Endothelial cell of umbilical vein (primary cell): ENCODE data around the gene VPS11. TPM values are rescaled to one million over a fixed set of nuclear protein-coding genes. Genes with fewer than 3 reads are reported as not detected.

ENCODE experiments used
- BruUV-seq: library from RNA; stranded (reverse); fragments of 400-500 nt; replicated peaks from 2 replicates; lab custom pipeline; 2021; lab: Mats Ljungman, UMichigan
- CTCF ChIA-PET: fragments of 300-600, 350-600 bp; sonication (Branson Sonifier 250); formaldehyde crosslinking; loops from one replicate; lab custom pipeline; 2021; ENCODE audit warnings: antibody characterized with exemption, inconsistent platforms; lab: Charles Lee
- POLR2A ChIA-PET: fragments of 300-600, 350-600 bp; sonication (Branson Sonifier 250); formaldehyde crosslinking; loops from one replicate; lab custom pipeline; 2021; ENCODE audit warnings: antibody characterized with exemption, inconsistent platforms; lab: Charles Lee
- DNase-seq: peaks from one replicate; pipeline ENCODE4 v3.0.0-alpha.2; 2011; ENCODE audit warnings: low read depth, low spot score
- FAIRE-seq: peaks from 2 replicates; lab custom pipeline; 2011; peaks lifted over from hg19 to GRCh38; lab: Jason Lieb, UNC
- H2AFZ ChIP-seq: 2 replicates; pipeline ENCODE4 v1.6.0; 2012; ENCODE audit warnings: low read depth, low read length, control low read depth, inconsistent platforms
- H3K27ac ChIP-seq: 2 replicates; pipeline ENCODE4 v1.5.1; 2011; ENCODE audit warnings: low read depth, mild to moderate bottlenecking, control low read depth, low read length, moderate library complexity; ENCODE audit not compliant: insufficient read depth
- H3K27me3 ChIP-seq, 2 experiments: 2 replicates each; pipeline versions ENCODE4 v1.6.0 to v1.6.1; 2011; ENCODE audit warnings: low read length in 2 of 2, mixed read lengths in 1 of 2; ENCODE audit not compliant: control insufficient read depth in 2 of 2, insufficient read depth in 2 of 2
- H3K36me3 ChIP-seq, 2 experiments: 2 replicates in 1 of 2; 3 replicates in 1 of 2; pipeline ENCODE4 v1.5.1; 2011; ENCODE audit warnings: low read length in 2 of 2, mild to moderate bottlenecking in 1 of 2, moderate library complexity in 1 of 2; ENCODE audit not compliant: control insufficient read depth in 2 of 2, insufficient read depth in 2 of 2; ENCODE audit errors: extremely low read depth in 1 of 2
- H3K4me1 ChIP-seq: 3 replicates; pipeline ENCODE4 v1.5.1; 2011; ENCODE audit warnings: mild to moderate bottlenecking, low read length; ENCODE audit not compliant: control insufficient read depth, insufficient read depth; ENCODE audit errors: extremely low read depth
- H3K4me2 ChIP-seq: 2 replicates; pipeline ENCODE4 v1.6.1; 2011; ENCODE audit warnings: low read length, control low read depth, mixed read lengths; ENCODE audit not compliant: insufficient read depth
- H3K4me3 ChIP-seq, 3 experiments: fragments of 200-600 bp in 1 of 3; sonication (generic), shearing (Covaris generic) in 1 of 3; replicated peaks in 1 of 3; 2 replicates each; pipeline ENCODE4 v1.5.1; 2011 to 2016; ENCODE audit warnings: control low read depth in 3 of 3, low read length in 3 of 3, mild to moderate bottlenecking in 2 of 3, inconsistent platforms in 1 of 3, low read depth in 1 of 3, moderate library complexity in 1 of 3; ENCODE audit not compliant: insufficient read depth in 1 of 3
- H3K79me2 ChIP-seq: 2 replicates; pipeline ENCODE4 v1.6.0; 2012; ENCODE audit warnings: low read length, inconsistent platforms; ENCODE audit not compliant: control insufficient read depth, insufficient read depth
- H3K9ac ChIP-seq: replicated peaks from 2 replicates; pipeline ENCODE3; 2011; ENCODE audit warnings: low read length, control low read depth; ENCODE audit not compliant: insufficient read depth; ENCODE audit errors: extremely low read depth
- H3K9me1 ChIP-seq: replicated peaks from 3 replicates; pipeline ENCODE4 v1.6.0; 2011; ENCODE audit warnings: mild to moderate bottlenecking, low read length; ENCODE audit not compliant: control insufficient read depth, insufficient read depth; ENCODE audit errors: extremely low read depth
- H3K9me3 ChIP-seq: replicated peaks from 2 replicates; pipeline ENCODE4 v1.5.1; 2012; ENCODE audit warnings: low read length, inconsistent platforms; ENCODE audit not compliant: control insufficient read depth, insufficient read depth
- H4K20me1 ChIP-seq: replicated peaks from 2 replicates; pipeline ENCODE3; 2011; ENCODE audit warnings: mild to moderate bottlenecking, low read length; ENCODE audit not compliant: control insufficient read depth, insufficient read depth; ENCODE audit errors: extremely low read depth
- EZH2 ChIP-seq: IDR thresholded peaks from 2 replicates; pipeline ENCODE4 v1.6.1; 2012; ENCODE audit warnings: borderline replicate concordance, low read depth, mild to moderate bottlenecking, moderate library complexity, low read length, inconsistent platforms; ENCODE audit not compliant: severe bottlenecking
- FOS ChIP-seq: IDR thresholded peaks from 2 replicates; pipeline ENCODE4 v1.6.1; 2011; ENCODE audit warnings: mild to moderate bottlenecking, low read length, moderate library complexity, borderline replicate concordance; ENCODE audit not compliant: insufficient read depth
- GATA2 ChIP-seq: IDR thresholded peaks from 2 replicates; pipeline ENCODE4 v1.7.0; 2011; ENCODE audit warnings: low read depth, mild to moderate bottlenecking, moderate library complexity, mixed read lengths, low read length; ENCODE audit not compliant: insufficient read length, insufficient read depth
- JUN ChIP-seq: IDR thresholded peaks from 2 replicates; pipeline ENCODE4 v1.6.1; 2011; ENCODE audit warnings: borderline replicate concordance, low read depth; ENCODE audit not compliant: insufficient read length, insufficient read depth
- MYC ChIP-seq: IDR thresholded peaks from one replicate; pipeline ENCODE4 v1.6.1; 2011; ENCODE audit warnings: mild to moderate bottlenecking, low read depth, low read length
- POLR2A ChIP-seq: IDR thresholded peaks from 2 replicates; pipeline ENCODE4 v1.6.1; 2012; ENCODE audit warnings: low read depth, mild to moderate bottlenecking, control low read depth, low read length
- POLR2AphosphoS5 ChIP-seq: IDR thresholded peaks from 2 replicates; pipeline ENCODE4 v1.6.1; 2012; ENCODE audit warnings: low read depth, mild to moderate bottlenecking, control low read depth, low read length, moderate library complexity; ENCODE audit not compliant: insufficient read depth
- dilution Hi-C: fragments of 300-500 bp; cut with MboI; formaldehyde crosslinking; loops from one replicate; pipeline ENCODE4 v1.15.0; 2019; ENCODE audit warnings: low sequenced_read_pairs; ENCODE audit not compliant: extremely low pct_ligation_motif_present
- intact Hi-C: fragments of 100-400 bp; cut with micrococcal nuclease; formaldehyde crosslinking; loops from one replicate; pipeline ENCODE4 v1.10.0; 2022
- polyA plus RNA-seq, 4 experiments: library from polyadenylated mRNA; depleted of rRNA in 3 of 4; stranded (reverse) in 3 of 4; unstranded in 1 of 4; fragments of >200 nt; gene quantifications; 2 replicates each; pipeline versions ENCODE4 v1.2.1 to v1.2.3, GENCODE V29; 2011 to 2012; ENCODE audit warnings: missing spikeins in 1 of 4
- total RNA-seq: library from RNA; stranded (reverse); gene quantifications from 2 replicates; pipeline ENCODE4 v1.2.3, GENCODE V29; 2021
- TF ChIP-seq, protein P1 (sequence below): IDR thresholded peaks from 2 replicates; pipeline ENCODE4 v1.6.1; 2011; ENCODE audit not compliant: insufficient read depth, insufficient read length
- TF ChIP-seq, protein P2 (sequence below), 2 donors: IDR thresholded peaks; 1 replicate in 1 of 2; 2 replicates in 1 of 2; pipeline ENCODE4 v1.5.1; 2011; ENCODE audit warnings: low read length in 2 of 2, mild to moderate bottlenecking in 2 of 2, moderate library complexity in 2 of 2, control low read depth in 1 of 2, inconsistent platforms in 1 of 2, low read depth in 1 of 2; ENCODE audit not compliant: insufficient read depth in 1 of 2; ENCODE audit errors: extremely low read depth in 1 of 2

Gene VPS11
- total and polyA plus RNA-seq, 2 donors (not counting 3 experiments of a cell fraction or from before 2014, with no cell fraction given) = 26.4 to 31.0 TPM

DNA sequence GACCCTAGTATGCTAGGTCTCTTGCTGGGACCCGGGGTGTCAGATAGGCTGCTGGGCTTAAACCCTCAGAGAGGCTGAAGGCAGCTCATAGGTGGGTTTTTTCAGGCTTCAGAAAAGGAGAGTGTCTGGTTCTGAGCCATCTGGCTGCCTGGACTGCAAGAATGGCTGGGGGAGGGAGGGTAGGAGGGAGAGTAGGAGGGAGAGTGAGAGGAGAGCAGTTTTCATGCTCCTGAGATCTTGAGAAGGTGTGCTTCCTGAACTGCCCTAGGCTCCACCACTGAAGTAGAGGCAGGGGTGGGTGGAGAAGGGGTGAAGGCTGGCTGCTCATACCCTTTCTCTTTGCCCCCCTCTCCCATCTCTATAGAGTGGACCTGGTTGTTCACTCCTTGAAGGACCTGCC is 21.7 kb downstream of the VPS11 start:
- H2AFZ ChIP-seq = no peak overlapping the region
- CTCF ChIA-PET = no interaction called here
- no peak for DNase-seq
- intact Hi-C loops = loop anchor here (5.0 kb wide), 1 partner anchor 177 kb away; no protein-coding TSS in a partner anchor
- no peak overlapping the region for H3K4me3 ChIP-seq
- TF ChIP-seq EZH2 (no peak), POLR2AphosphoS5 (no peak), JUN (no peak), POLR2A (no peak), FOS (no peak), MYC (no peak), GATA2 (no peak)
- TF ChIP-seq, protein P1, sequence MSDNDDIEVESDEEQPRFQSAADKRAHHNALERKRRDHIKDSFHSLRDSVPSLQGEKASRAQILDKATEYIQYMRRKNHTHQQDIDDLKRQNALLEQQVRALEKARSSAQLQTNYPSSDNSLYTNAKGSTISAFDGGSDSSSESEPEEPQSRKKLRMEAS = no peak
- TF ChIP-seq, protein P2, sequence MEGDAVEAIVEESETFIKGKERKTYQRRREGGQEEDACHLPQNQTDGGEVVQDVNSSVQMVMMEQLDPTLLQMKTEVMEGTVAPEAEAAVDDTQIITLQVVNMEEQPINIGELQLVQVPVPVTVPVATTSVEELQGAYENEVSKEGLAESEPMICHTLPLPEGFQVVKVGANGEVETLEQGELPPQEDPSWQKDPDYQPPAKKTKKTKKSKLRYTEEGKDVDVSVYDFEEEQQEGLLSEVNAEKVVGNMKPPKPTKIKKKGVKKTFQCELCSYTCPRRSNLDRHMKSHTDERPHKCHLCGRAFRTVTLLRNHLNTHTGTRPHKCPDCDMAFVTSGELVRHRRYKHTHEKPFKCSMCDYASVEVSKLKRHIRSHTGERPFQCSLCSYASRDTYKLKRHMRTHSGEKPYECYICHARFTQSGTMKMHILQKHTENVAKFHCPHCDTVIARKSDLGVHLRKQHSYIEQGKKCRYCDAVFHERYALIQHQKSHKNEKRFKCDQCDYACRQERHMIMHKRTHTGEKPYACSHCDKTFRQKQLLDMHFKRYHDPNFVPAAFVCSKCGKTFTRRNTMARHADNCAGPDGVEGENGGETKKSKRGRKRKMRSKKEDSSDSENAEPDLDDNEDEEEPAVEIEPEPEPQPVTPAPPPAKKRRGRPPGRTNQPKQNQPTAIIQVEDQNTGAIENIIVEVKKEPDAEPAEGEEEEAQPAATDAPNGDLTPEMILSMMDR (IDR thresholded peaks at IDR 0.05; ENCODE audit: extremely low read depth in 1 of 2, insufficient read depth in 1 of 2, low read depth in 1 of 2, low read length in 2 of 2) = no peak
- H3K9me3 ChIP-seq = no peaks in the 10 kb centered on the region
- no TSS peak for BruUV-seq
- peaks cover 2 to 3% of the 10 kb centered on the region in 2 experiments for H3K36me3 ChIP-seq
- peaks cover 27% of the 10 kb centered on the region for H3K4me1 ChIP-seq
- H4K20me1 ChIP-seq = peaks cover 2% of the 10 kb centered on the region
- no peak for FAIRE-seq
- peaks cover 29% of the 10 kb centered on the region for H3K79me2 ChIP-seq
- no peak overlapping the region for H3K27ac ChIP-seq
- no peak overlapping the region for H3K4me2 ChIP-seq
- no peaks in the 10 kb centered on the region for H3K9me1 ChIP-seq
- H3K9ac ChIP-seq = no peak overlapping the region
- no peaks in the 10 kb centered on the region for H3K27me3 ChIP-seq
- POLR2A ChIA-PET = no interaction called here
- dilution Hi-C loops = no loop called here
